ENCODE measurements around the gene NAA40.

NAA40 gene

GRCh38 chr11:63919267-63920125 is 19.3 kb upstream of the NAA40 start:
- H3K4me1 ChIP-seq (ENCODE audit: control insufficient read depth in 2 of 2, insufficient read depth in 2 of 2, low read length in 2 of 2): peaks cover 30 to 38% of the 10 kb centered on the region in 2 donors
- peak overlapping the region; percentile 58 to 70 for H3K9ac ChIP-seq (ENCODE audit: low read depth in 1 of 2, low read length in 2 of 2)
- H3K4me3 ChIP-seq (ENCODE audit: low read length in 2 of 2): peak overlapping the region; percentile 53 to 57
- H3K36me3 ChIP-seq (ENCODE audit: control insufficient read depth in 2 of 2, insufficient read depth in 2 of 2, low read length in 2 of 2): no peaks in the 10 kb centered on the region
- peak overlapping the region; percentile 88 to 89 for H3K27ac ChIP-seq (ENCODE audit: low read depth in 2 of 2, low read length in 2 of 2)
- no peaks in the 10 kb centered on the region for H3K9me3 ChIP-seq (ENCODE audit: control insufficient read depth in 2 of 2, low read length in 2 of 2)
- no peaks in the 10 kb centered on the region for H3K27me3 ChIP-seq (ENCODE audit: control insufficient read depth in 2 of 2, insufficient read depth in 2 of 2, low read length in 2 of 2)

GRCh38 chr11:63920126-63920938 is 18.5 kb upstream of the NAA40 start:
- Histone ChIP-seq H3K9me3 (ENCODE audit: control insufficient read depth in 2 of 2, low read length in 2 of 2) (no peaks in the 10 kb centered on the region), H3K4me1 (ENCODE audit: control insufficient read depth in 2 of 2, insufficient read depth in 2 of 2, low read length in 2 of 2) (peaks cover 30 to 38% of the 10 kb centered on the region in 2 donors), H3K4me3 (ENCODE audit: low read length in 2 of 2) (peak overlapping the region; percentile 53 to 57), H3K36me3 (ENCODE audit: control insufficient read depth in 2 of 2, insufficient read depth in 2 of 2, low read length in 2 of 2) (no peaks in the 10 kb centered on the region), H3K27me3 (ENCODE audit: control insufficient read depth in 2 of 2, insufficient read depth in 2 of 2, low read length in 2 of 2) (no peaks in the 10 kb centered on the region), H3K9ac (ENCODE audit: low read depth in 1 of 2, low read length in 2 of 2) (peak overlapping the region; percentile 58 to 70), H3K27ac (ENCODE audit: low read depth in 2 of 2, low read length in 2 of 2) (peak overlapping the region; percentile 88 to 89)

GRCh38 chr11:63920939-63921417 is 17.8 kb upstream of the NAA40 start:
- no peak overlapping the region for H3K27ac ChIP-seq (ENCODE audit: low read depth in 2 of 2, low read length in 2 of 2)
- no peak overlapping the region for H3K9ac ChIP-seq (ENCODE audit: low read depth in 1 of 2, low read length in 2 of 2)
- H3K4me3 ChIP-seq (ENCODE audit: low read length in 2 of 2): no peak overlapping the region
- H3K36me3 ChIP-seq (ENCODE audit: control insufficient read depth in 2 of 2, insufficient read depth in 2 of 2, low read length in 2 of 2): no peaks in the 10 kb centered on the region
- no peaks in the 10 kb centered on the region for H3K27me3 ChIP-seq (ENCODE audit: control insufficient read depth in 2 of 2, insufficient read depth in 2 of 2, low read length in 2 of 2)
- H3K9me3 ChIP-seq (ENCODE audit: control insufficient read depth in 2 of 2, low read length in 2 of 2): no peaks in the 10 kb centered on the region
- peaks cover 30 to 36% of the 10 kb centered on the region in 2 donors for H3K4me1 ChIP-seq (ENCODE audit: control insufficient read depth in 2 of 2, insufficient read depth in 2 of 2, low read length in 2 of 2)

DNA sequence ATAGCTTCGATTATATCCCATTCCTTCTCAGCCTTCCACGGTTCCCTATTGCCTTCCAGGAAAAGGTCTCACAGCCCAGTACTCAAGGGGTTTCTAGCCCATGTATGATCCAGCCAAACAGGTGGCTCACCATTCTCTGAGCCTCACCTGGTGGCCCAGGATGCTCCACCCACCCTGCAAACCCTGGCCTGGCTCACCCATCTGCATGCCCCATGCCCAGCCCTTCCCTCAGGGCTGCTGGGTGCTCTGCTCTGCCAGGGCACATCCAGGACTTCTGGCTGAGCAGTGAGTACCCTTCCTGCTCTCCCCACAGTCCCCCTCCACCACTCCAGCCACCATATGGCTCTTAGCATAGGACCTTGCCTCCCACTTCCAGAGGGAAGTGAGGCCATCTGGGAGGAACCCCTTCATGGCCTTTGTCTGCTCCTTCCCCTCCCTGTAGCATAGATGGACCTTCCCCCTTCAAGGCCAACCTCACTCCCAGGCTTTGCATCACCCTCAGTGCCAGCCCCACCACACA is 16.1 kb upstream of the NAA40 start:
- H3K9ac ChIP-seq (ENCODE audit: low read depth in 1 of 2, low read length in 2 of 2): no peak overlapping the region

GRCh38 chr11:63923319-63923718 is 15.5 kb upstream of the NAA40 start:
- H3K4me1 ChIP-seq (ENCODE audit: control insufficient read depth in 2 of 2, insufficient read depth in 2 of 2, low read length in 2 of 2): peaks cover 19 to 22% of the 10 kb centered on the region in 2 donors

More for the DNA sequence above, 16.1 kb upstream of the NAA40 start:
- Histone ChIP-seq H3K27me3 (ENCODE audit: control insufficient read depth in 2 of 2, insufficient read depth in 2 of 2, low read length in 2 of 2) (no peaks in the 10 kb centered on the region), H3K9me3 (ENCODE audit: control insufficient read depth in 2 of 2, low read length in 2 of 2) (no peaks in the 10 kb centered on the region), H3K4me1 (ENCODE audit: control insufficient read depth in 2 of 2, insufficient read depth in 2 of 2, low read length in 2 of 2) (peaks cover 22 to 26% of the 10 kb centered on the region in 2 donors), H3K4me3 (ENCODE audit: low read length in 2 of 2) (no peak overlapping the region), H3K36me3 (ENCODE audit: control insufficient read depth in 2 of 2, insufficient read depth in 2 of 2, low read length in 2 of 2) (no peaks in the 10 kb centered on the region), H3K27ac (ENCODE audit: low read depth in 2 of 2, low read length in 2 of 2) (no peak overlapping the region)

DNA sequence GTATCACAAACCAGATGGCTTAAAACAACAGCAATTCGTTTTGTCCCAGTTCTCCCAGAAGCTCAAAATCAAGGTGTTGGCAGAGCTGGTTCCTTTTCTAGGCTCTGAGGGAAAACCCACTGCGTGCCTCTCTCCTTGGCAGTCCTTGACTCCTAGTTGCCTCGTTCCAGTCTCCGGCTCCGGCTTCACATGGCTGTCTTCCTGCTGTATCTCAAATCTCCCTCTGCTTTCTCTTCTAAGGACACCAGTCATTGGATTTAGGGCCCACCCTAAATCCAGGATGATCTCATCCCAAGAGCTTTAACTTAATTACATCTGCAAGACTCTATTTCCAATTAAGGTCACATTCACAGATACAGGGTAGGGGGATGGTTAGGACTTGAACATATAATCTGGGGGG is 9.2 kb upstream of the NAA40 start:
- no peaks in the 10 kb centered on the region for H3K9me3 ChIP-seq (ENCODE audit: control insufficient read depth in 2 of 2, low read length in 2 of 2)
- no peak overlapping the region for H3K4me3 ChIP-seq (ENCODE audit: low read length in 2 of 2)
- no peaks in the 10 kb centered on the region for H3K4me1 ChIP-seq (ENCODE audit: control insufficient read depth in 2 of 2, insufficient read depth in 2 of 2, low read length in 2 of 2)
- no peak overlapping the region for H3K9ac ChIP-seq (ENCODE audit: low read depth in 1 of 2, low read length in 2 of 2)
- H3K27ac ChIP-seq (ENCODE audit: low read depth in 2 of 2, low read length in 2 of 2): no peak overlapping the region
- no peaks in the 10 kb centered on the region for H3K36me3 ChIP-seq (ENCODE audit: control insufficient read depth in 2 of 2, insufficient read depth in 2 of 2, low read length in 2 of 2)
- no peaks in the 10 kb centered on the region for H3K27me3 ChIP-seq (ENCODE audit: control insufficient read depth in 2 of 2, insufficient read depth in 2 of 2, low read length in 2 of 2)

More at GRCh38 chr11:63923319-63923718, 15.5 kb upstream of the NAA40 start:
- no peaks in the 10 kb centered on the region for H3K36me3 ChIP-seq (ENCODE audit: control insufficient read depth in 2 of 2, insufficient read depth in 2 of 2, low read length in 2 of 2)
- no peak overlapping the region for H3K9ac ChIP-seq (ENCODE audit: low read depth in 1 of 2, low read length in 2 of 2)
- H3K27ac ChIP-seq (ENCODE audit: low read depth in 2 of 2, low read length in 2 of 2): no peak overlapping the region
- H3K9me3 ChIP-seq (ENCODE audit: control insufficient read depth in 2 of 2, low read length in 2 of 2): no peaks in the 10 kb centered on the region
- H3K4me3 ChIP-seq (ENCODE audit: low read length in 2 of 2): no peak overlapping the region
- H3K27me3 ChIP-seq (ENCODE audit: control insufficient read depth in 2 of 2, insufficient read depth in 2 of 2, low read length in 2 of 2): no peaks in the 10 kb centered on the region

DNA sequence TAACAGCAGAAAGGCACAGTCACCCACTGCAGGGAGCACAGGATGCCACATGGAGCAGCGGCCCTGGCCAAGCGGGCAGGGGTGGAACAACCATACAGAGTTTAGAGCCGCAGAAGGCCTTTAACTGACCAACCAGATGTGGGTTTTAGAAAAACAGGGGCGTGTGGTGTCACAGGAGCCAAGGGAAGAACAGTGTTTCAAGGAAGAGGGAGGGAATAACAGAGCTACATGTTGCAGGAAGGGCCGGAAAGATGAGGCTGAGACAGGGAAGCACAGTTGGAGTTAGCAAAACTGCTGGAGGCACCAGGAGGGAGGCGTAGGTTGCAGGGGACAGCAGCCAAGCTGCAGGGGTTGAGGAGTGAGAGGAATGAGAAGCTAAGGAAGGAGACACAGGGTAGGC is 7.8 kb upstream of the NAA40 start:
- Histone ChIP-seq H3K9me3 (ENCODE audit: control insufficient read depth in 2 of 2, low read length in 2 of 2) (no peaks in the 10 kb centered on the region), H3K27me3 (ENCODE audit: control insufficient read depth in 2 of 2, insufficient read depth in 2 of 2, low read length in 2 of 2) (no peaks in the 10 kb centered on the region), H3K9ac (ENCODE audit: low read depth in 1 of 2, low read length in 2 of 2) (no peak overlapping the region), H3K4me3 (ENCODE audit: low read length in 2 of 2) (no peak overlapping the region), H3K36me3 (ENCODE audit: control insufficient read depth in 2 of 2, insufficient read depth in 2 of 2, low read length in 2 of 2) (no peaks in the 10 kb centered on the region), H3K4me1 (ENCODE audit: control insufficient read depth in 2 of 2, insufficient read depth in 2 of 2, low read length in 2 of 2) (no peaks in the 10 kb centered on the region), H3K27ac (ENCODE audit: low read depth in 2 of 2, low read length in 2 of 2) (no peak overlapping the region)

DNA sequence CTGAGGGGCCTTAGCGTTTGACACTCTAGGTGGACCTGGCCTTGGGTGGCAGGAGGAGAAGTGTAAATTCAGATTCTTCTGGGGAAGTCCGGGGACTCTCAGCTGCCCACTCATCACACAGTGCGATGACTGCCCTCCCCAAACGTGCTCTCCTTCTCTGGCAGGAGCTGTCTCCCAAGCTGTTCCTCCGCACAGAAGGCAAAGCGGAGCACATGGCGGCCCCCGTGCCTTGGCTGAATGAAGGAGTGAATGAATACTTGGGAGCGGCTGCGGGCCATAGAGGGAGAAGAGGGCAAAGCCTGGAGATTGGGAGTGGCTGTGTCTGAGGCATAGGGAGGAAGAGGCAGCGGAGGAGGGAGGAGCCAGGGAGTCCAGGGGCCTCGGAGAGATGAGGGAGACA is 6.9 kb upstream of the NAA40 start:
- H3K9ac ChIP-seq (ENCODE audit: low read depth in 1 of 2, low read length in 2 of 2): no peak overlapping the region
- H3K4me1 ChIP-seq (ENCODE audit: control insufficient read depth in 2 of 2, insufficient read depth in 2 of 2, low read length in 2 of 2): no peaks in the 10 kb centered on the region
- no peak overlapping the region for H3K4me3 ChIP-seq (ENCODE audit: low read length in 2 of 2)
- no peak overlapping the region for H3K27ac ChIP-seq (ENCODE audit: low read depth in 2 of 2, low read length in 2 of 2)
- H3K9me3 ChIP-seq (ENCODE audit: control insufficient read depth in 2 of 2, low read length in 2 of 2): no peaks in the 10 kb centered on the region
- H3K36me3 ChIP-seq (ENCODE audit: control insufficient read depth in 2 of 2, insufficient read depth in 2 of 2, low read length in 2 of 2): no peaks in the 10 kb centered on the region
- no peaks in the 10 kb centered on the region for H3K27me3 ChIP-seq (ENCODE audit: control insufficient read depth in 2 of 2, insufficient read depth in 2 of 2, low read length in 2 of 2)

DNA sequence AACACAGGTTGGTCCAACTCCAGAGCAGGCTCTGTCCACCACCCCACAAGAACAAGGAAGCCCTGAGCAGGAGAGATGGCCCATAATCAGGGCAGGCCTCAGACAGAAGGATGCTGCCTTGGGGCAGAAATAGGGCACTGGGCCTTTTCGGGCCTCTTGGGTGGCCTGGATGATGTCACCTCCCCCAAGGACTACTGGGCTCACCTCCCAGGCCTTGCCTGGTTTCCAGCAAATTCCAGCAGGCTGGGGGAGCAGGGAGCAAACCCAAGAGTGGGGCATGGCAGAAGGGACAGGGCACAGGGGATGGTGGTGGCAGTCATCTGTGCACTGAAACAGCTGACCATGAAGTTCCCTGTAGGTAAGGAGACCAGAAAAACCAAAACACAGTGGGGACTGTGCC is 5.3 kb upstream of the NAA40 start:
- Histone ChIP-seq H3K27me3 (ENCODE audit: control insufficient read depth in 2 of 2, insufficient read depth in 2 of 2, low read length in 2 of 2) (no peaks in the 10 kb centered on the region), H3K9ac (ENCODE audit: low read depth in 1 of 2, low read length in 2 of 2) (no peak overlapping the region), H3K4me1 (ENCODE audit: control insufficient read depth in 2 of 2, insufficient read depth in 2 of 2, low read length in 2 of 2) (peaks cover 0 to 6% of the 10 kb centered on the region in 2 donors), H3K27ac (ENCODE audit: low read depth in 2 of 2, low read length in 2 of 2) (no peak overlapping the region), H3K4me3 (ENCODE audit: low read length in 2 of 2) (no peak overlapping the region), H3K9me3 (ENCODE audit: control insufficient read depth in 2 of 2, low read length in 2 of 2) (no peaks in the 10 kb centered on the region), H3K36me3 (ENCODE audit: control insufficient read depth in 2 of 2, insufficient read depth in 2 of 2, low read length in 2 of 2) (no peaks in the 10 kb centered on the region)

Measured in mucosa of rectum (tissue), 2 donors.